Fibroblast of lung (primary cell): ENCODE data around the gene SLC39A1. TPM values are rescaled to one million over a fixed set of nuclear protein-coding genes. Genes with fewer than 3 reads are reported as not detected.

Experiments
- DNase-seq, 2 donors: peaks; one replicate each; pipeline versions ENCODE4 v3.0.0 to v3.0.0-alpha.2; 2010; ENCODE audit warnings: low read depth in 2 of 2
- H2AFZ ChIP-seq: 2 replicates; pipeline ENCODE4 v1.5.1; 2012; ENCODE audit warnings: low read length, control low read depth, inconsistent platforms
- H3K27ac ChIP-seq: 2 replicates; pipeline ENCODE4 v1.5.1; 2011; ENCODE audit warnings: low read length, control low read depth; ENCODE audit not compliant: insufficient read depth
- H3K27me3 ChIP-seq: 2 replicates; pipeline ENCODE4 v1.5.1; 2011; ENCODE audit warnings: mild to moderate bottlenecking, low read length; ENCODE audit not compliant: control insufficient read depth, insufficient read depth
- H3K36me3 ChIP-seq: 2 replicates; pipeline ENCODE4 v1.5.1; 2011; ENCODE audit warnings: low read length; ENCODE audit not compliant: control insufficient read depth, insufficient read depth
- H3K4me1 ChIP-seq: 2 replicates; pipeline ENCODE4 v1.5.1; 2011; ENCODE audit warnings: low read length; ENCODE audit not compliant: control insufficient read depth, insufficient read depth; ENCODE audit errors: extremely low read depth
- H3K4me2 ChIP-seq: 2 replicates; pipeline ENCODE4 v1.5.1; 2011; ENCODE audit warnings: low read length, control low read depth; ENCODE audit not compliant: insufficient read depth; ENCODE audit errors: extremely low read depth
- H3K4me3 ChIP-seq, 4 experiments: fragments of 200-600 bp in 1 of 4; sonication (generic) in 1 of 4; replicated peaks in 1 of 4; 2 replicates each; pipeline ENCODE4 v1.5.1; 2011 to 2016; ENCODE audit warnings: low read length in 4 of 4, low read depth in 3 of 4, mild to moderate bottlenecking in 3 of 4, control low read depth in 2 of 4, inconsistent platforms in 1 of 4, mixed read lengths in 1 of 4; ENCODE audit not compliant: insufficient read depth in 1 of 4; ENCODE audit errors: control extremely low read depth in 1 of 4
- H3K79me2 ChIP-seq: 2 replicates; pipeline ENCODE4 v1.5.1; 2012; ENCODE audit warnings: mild to moderate bottlenecking, low read length, inconsistent platforms; ENCODE audit not compliant: control insufficient read depth, insufficient read depth
- H3K9ac ChIP-seq: 2 replicates; pipeline ENCODE4 v1.5.1; 2011; ENCODE audit warnings: mild to moderate bottlenecking, low read length, control low read depth; ENCODE audit not compliant: insufficient read depth
- H3K9me3 ChIP-seq: 2 replicates; pipeline ENCODE4 v1.5.1; 2012; ENCODE audit warnings: low read depth, low read length; ENCODE audit not compliant: control insufficient read depth, insufficient read depth
- H4K20me1 ChIP-seq: 2 replicates; pipeline ENCODE4 v1.5.1; 2011; ENCODE audit warnings: low read length; ENCODE audit not compliant: control insufficient read depth, insufficient read depth; ENCODE audit errors: extremely low read depth
- EZH2 ChIP-seq: IDR thresholded peaks from 2 replicates; pipeline ENCODE4 v1.5.1; 2012; ENCODE audit warnings: low read length, control low read depth, mild to moderate bottlenecking; ENCODE audit errors: missing control alignments
- polyA plus RNA-seq, 2 donors: library from polyadenylated mRNA; depleted of rRNA in 1 of 2; stranded (reverse) in 1 of 2; unstranded in 1 of 2; fragments of >200 nt; gene quantifications; 2 replicates each; pipeline ENCODE4 v1.2.1, GENCODE V29; 2011 to 2012; ENCODE audit warnings: missing spikeins in 1 of 2
- total RNA-seq: library from RNA; depleted of rRNA; stranded (reverse); fragments of >200 nt; gene quantifications from 2 replicates; pipeline ENCODE4 v1.2.1, GENCODE V29; 2014
- TF ChIP-seq, protein P1 (sequence below), 2 donors: IDR thresholded peaks in 1 of 2; conservative IDR thresholded peaks in 1 of 2; 1 replicate in 1 of 2; 2 replicates in 1 of 2; pipeline ENCODE4 v1.5.1; 2011 to 2012; ENCODE audit warnings: low read length in 2 of 2, control low read depth in 1 of 2, inconsistent platforms in 1 of 2, low read depth in 1 of 2, mild to moderate bottlenecking in 1 of 2

The SLC39A1 gene
- total and polyA plus RNA-seq, 2 donors (not counting 1 experiment from before 2014, with no cell fraction given): 94.4 to 119 TPM

DNA sequence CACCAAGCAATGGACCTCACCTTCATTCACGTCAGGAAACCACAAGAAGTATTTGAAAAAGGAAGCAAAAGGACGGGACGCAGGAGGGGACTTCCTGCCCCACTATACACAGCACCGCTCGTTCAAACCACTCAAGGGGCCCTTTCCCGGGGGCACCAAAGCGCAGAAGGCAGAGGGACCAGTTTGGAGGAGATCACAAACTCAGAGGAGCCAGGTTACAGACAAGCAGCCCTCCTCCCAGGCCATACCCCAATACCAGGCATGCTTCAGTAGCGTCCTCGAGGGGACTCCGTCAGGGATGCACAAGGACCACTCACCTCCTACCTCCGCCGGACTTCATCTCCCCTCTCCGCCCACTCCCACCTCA is 5.6 kb downstream of the SLC39A1 start:
- Histone ChIP-seq H2AFZ (no peak overlapping the region), H3K4me2 (peak overlapping the region; percentile 93), H3K9me3 (no peaks in the 10 kb centered on the region), H3K27ac (peak overlapping the region; percentile 53), H3K4me1 (peaks cover 15% of the 10 kb centered on the region), H4K20me1 (no peaks in the 10 kb centered on the region), H3K4me3 (peak overlapping the region; percentile 72 to 96 (median 84)), H3K36me3 (peaks cover 6% of the 10 kb centered on the region), H3K27me3 (no peaks in the 10 kb centered on the region), H3K79me2 (peaks cover 47% of the 10 kb centered on the region), H3K9ac (peak overlapping the region; percentile 86)
- TF ChIP-seq, protein P1, sequence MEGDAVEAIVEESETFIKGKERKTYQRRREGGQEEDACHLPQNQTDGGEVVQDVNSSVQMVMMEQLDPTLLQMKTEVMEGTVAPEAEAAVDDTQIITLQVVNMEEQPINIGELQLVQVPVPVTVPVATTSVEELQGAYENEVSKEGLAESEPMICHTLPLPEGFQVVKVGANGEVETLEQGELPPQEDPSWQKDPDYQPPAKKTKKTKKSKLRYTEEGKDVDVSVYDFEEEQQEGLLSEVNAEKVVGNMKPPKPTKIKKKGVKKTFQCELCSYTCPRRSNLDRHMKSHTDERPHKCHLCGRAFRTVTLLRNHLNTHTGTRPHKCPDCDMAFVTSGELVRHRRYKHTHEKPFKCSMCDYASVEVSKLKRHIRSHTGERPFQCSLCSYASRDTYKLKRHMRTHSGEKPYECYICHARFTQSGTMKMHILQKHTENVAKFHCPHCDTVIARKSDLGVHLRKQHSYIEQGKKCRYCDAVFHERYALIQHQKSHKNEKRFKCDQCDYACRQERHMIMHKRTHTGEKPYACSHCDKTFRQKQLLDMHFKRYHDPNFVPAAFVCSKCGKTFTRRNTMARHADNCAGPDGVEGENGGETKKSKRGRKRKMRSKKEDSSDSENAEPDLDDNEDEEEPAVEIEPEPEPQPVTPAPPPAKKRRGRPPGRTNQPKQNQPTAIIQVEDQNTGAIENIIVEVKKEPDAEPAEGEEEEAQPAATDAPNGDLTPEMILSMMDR (conservative IDR thresholded peaks at IDR 0.05 in 1 of 2, IDR thresholded peaks at IDR 0.05 in 1 of 2; ENCODE audit: low read depth in 1 of 2, low read length in 2 of 2): no peak
- TF ChIP-seq EZH2: no peak
- DNase-seq: peak in 1 of 2 donors; percentile 36

DNA sequence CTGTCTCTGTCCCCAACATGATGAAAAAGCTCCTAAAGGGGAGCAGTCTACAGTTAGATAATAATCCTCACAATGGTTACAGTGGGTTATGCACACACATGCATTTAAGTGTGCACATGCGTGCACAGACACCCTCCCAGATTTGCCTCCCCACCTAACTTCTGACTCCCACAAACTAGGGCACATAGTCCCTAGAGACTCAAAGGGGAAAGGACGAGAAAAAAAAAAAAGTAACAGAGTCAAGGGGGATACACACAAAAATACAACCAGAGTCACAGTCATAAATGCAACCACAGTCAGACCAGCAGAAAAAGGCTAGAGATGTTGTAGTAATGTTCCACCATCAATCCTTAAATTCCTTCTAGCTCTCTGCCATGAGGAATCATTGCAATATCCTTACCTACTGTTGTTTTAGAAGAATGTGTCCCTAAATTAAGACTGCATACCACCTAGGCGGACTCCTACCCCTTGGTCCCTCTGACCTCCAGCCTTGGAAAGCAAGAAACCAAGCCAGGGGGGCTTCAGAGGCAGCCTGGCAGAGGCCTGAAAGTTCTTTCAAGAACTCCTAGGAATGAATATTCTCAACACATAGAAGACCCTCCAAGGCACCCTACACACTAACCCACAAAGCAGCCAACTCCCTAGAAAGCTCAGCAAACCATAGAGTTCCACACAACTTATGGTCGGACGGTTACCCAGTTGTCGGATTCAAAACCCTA is 6.2 kb downstream of the SLC39A1 start:
- no peaks in the 10 kb centered on the region for H3K9me3 ChIP-seq
- H3K36me3 ChIP-seq: peaks cover 9% of the 10 kb centered on the region
- TF ChIP-seq EZH2: no peak
- TF ChIP-seq, protein P1 (conservative IDR thresholded peaks at IDR 0.05 in 1 of 2, IDR thresholded peaks at IDR 0.05 in 1 of 2; ENCODE audit: low read depth in 1 of 2, low read length in 2 of 2): no peak
- peak overlapping the region; percentile 93 for H3K4me2 ChIP-seq
- peak overlapping the region; percentile 86 for H3K9ac ChIP-seq
- H3K27ac ChIP-seq: peak overlapping the region; percentile 53
- no peak overlapping the region for H2AFZ ChIP-seq
- no peak for DNase-seq
- H3K79me2 ChIP-seq: peaks cover 41% of the 10 kb centered on the region
- no peaks in the 10 kb centered on the region for H3K27me3 ChIP-seq
- no peaks in the 10 kb centered on the region for H4K20me1 ChIP-seq
- H3K4me3 ChIP-seq: peak overlapping the region; percentile 72 to 96 (median 84)
- H3K4me1 ChIP-seq: peaks cover 10% of the 10 kb centered on the region

DNA sequence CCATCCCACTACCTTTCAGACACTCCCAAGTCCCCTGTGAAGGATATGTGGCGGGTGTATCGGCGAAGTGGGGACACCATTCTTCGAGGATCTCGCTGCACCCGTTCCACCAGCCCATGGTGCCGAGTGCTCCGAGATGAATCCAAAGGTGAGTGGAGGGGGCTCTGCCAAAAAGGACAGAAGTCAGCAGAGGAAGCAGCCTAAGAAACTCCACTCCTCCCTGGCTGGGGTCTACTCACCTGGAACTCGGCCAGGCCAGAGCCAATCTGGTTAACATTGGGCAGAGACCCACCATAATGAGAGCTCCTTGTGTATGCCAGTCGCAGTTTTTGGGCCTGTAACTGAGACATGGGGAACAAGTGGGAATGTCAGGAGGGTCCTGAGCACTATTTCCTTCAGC is 8.5 kb downstream of the SLC39A1 start:
- no peak overlapping the region for H3K4me3 ChIP-seq
- TF ChIP-seq EZH2: no peak
- TF ChIP-seq, protein P1 (conservative IDR thresholded peaks at IDR 0.05 in 1 of 2, IDR thresholded peaks at IDR 0.05 in 1 of 2; ENCODE audit: low read depth in 1 of 2, low read length in 2 of 2): no peak
- no peak for DNase-seq
- no peak overlapping the region for H3K9ac ChIP-seq
- peaks cover 38% of the 10 kb centered on the region for H3K79me2 ChIP-seq
- H3K36me3 ChIP-seq: peaks cover 13% of the 10 kb centered on the region
- H2AFZ ChIP-seq: no peak overlapping the region
- no peaks in the 10 kb centered on the region for H4K20me1 ChIP-seq
- H3K4me2 ChIP-seq: no peak overlapping the region
- H3K9me3 ChIP-seq: no peaks in the 10 kb centered on the region
- H3K4me1 ChIP-seq: peaks cover 4% of the 10 kb centered on the region
- H3K27me3 ChIP-seq: no peaks in the 10 kb centered on the region
- no peak overlapping the region for H3K27ac ChIP-seq
